Activated T-cell treated with anti-CD3 and anti-CD28 coated beads for 24 hours (primary cell): ENCODE results near the gene EPB41L1.

Source experiments
- DNase-seq: peaks from one replicate; pipeline ENCODE4 v3.0.0-alpha.2; 2020; ENCODE audit warnings: low read depth

Gene EPB41L1

GRCh38 chr20:36196676-36197075, 42.1 kb downstream of the EPB41L1 start:
- no peak for DNase-seq

GRCh38 chr20:36197271-36197670, 42.7 kb downstream of the EPB41L1 start:
- no peak for DNase-seq

- DNase-seq = peak; percentile 69
These were observed 45.1 kb downstream of the EPB41L1 start for GRCh38 chr20:36199345-36200257.

GRCh38 chr20:36200451-36200850, 45.9 kb downstream of the EPB41L1 start:
- DNase-seq = no peak

- no peak for DNase-seq
These were observed 46.7 kb downstream of the EPB41L1 start for GRCh38 chr20:36201198-36201597.

GRCh38 chr20:36202891-36203338, 48.4 kb downstream of the EPB41L1 start:
- peak; percentile 71 for DNase-seq

- no peak for DNase-seq
These were observed 49.3 kb downstream of the EPB41L1 start for GRCh38 chr20:36203861-36204260.

GRCh38 chr20:36205026-36205425, 50.5 kb downstream of the EPB41L1 start:
- no peak for DNase-seq

GRCh38 chr20:36206068-36206467, 51.5 kb downstream of the EPB41L1 start:
- no peak for DNase-seq

- DNase-seq = no peak
These were observed 52.1 kb downstream of the EPB41L1 start for GRCh38 chr20:36206641-36207040.

GRCh38 chr20:36207602-36208001, 53.1 kb downstream of the EPB41L1 start:
- DNase-seq = no peak

GRCh38 chr20:36208257-36208656, 53.7 kb downstream of the EPB41L1 start:
- no peak for DNase-seq

GRCh38 chr20:36210436-36211021, 56.0 kb downstream of the EPB41L1 start:
- DNase-seq = no peak

- DNase-seq = no peak
These were observed 58.8 kb downstream of the EPB41L1 start for GRCh38 chr20:36213362-36213761.

GRCh38 chr20:36214684-36215256, 60.2 kb downstream of the EPB41L1 start:
- DNase-seq = no peak

- DNase-seq = no peak
These were observed 61.2 kb downstream of the EPB41L1 start for GRCh38 chr20:36215778-36216177.

- no peak for DNase-seq
These were observed 61.9 kb downstream of the EPB41L1 start for GRCh38 chr20:36216314-36217025.

GRCh38 chr20:36217226-36217625, 62.7 kb downstream of the EPB41L1 start:
- DNase-seq = no peak

- DNase-seq = no peak
These were observed 64.0 kb downstream of the EPB41L1 start for GRCh38 chr20:36218380-36219064.

GRCh38 chr20:36219671-36220220, 65.2 kb downstream of the EPB41L1 start:
- no peak for DNase-seq

- no peak for DNase-seq
These were observed 71.1 kb downstream of the EPB41L1 start for GRCh38 chr20:36225666-36226065.
